H1 (cell line): ENCODE results near the gene HACD2. TPM values are rescaled to one million over a fixed set of nuclear protein-coding genes. Genes with fewer than 3 reads are reported as not detected.

Experiments
- CTCF ChIA-PET: fragments of 300-600 bp; sonication (Branson Sonifier 250); formaldehyde crosslinking; loops from one replicate; lab custom pipeline; 2021; ENCODE audit not compliant: partially characterized antibody; lab: Charles Lee
- POLR2A ChIA-PET: fragments of 300-600 bp; sonication (Branson Sonifier 250); formaldehyde crosslinking; loops from one replicate; lab custom pipeline; 2021; ENCODE audit warnings: inconsistent platforms; ENCODE audit not compliant: partially characterized antibody; lab: Charles Lee
- DNase-seq, 2 experiments: peaks; one replicate each; pipeline versions ENCODE4 v3.0.0 to v3.0.0-alpha.2; 2010 to 2022; ENCODE audit warnings: low spot score in 2 of 2, low read depth in 1 of 2, mixed read lengths in 1 of 2
- FAIRE-seq: peaks from 2 replicates; lab custom pipeline; 2011; peaks lifted over from hg19 to GRCh38; lab: Jason Lieb, UNC
- H2AFZ ChIP-seq: 2 replicates; pipeline ENCODE4 v1.8.1; 2012; ENCODE audit warnings: low read length, inconsistent platforms
- H2AK5ac ChIP-seq: 2 replicates; pipeline ENCODE4 v1.6.1; 2013; ENCODE audit warnings: low read depth, low read length
- H2BK120ac ChIP-seq: replicated peaks from 2 replicates; pipeline ENCODE3; 2013; ENCODE audit warnings: low read depth, low read length, inconsistent platforms
- H2BK12ac ChIP-seq: 2 replicates; pipeline ENCODE4 v1.6.1; 2013; ENCODE audit warnings: low read depth, low read length
- H2BK15ac ChIP-seq: 2 replicates; pipeline ENCODE4 v1.6.1; 2013; ENCODE audit warnings: low read length
- H2BK20ac ChIP-seq: 2 replicates; pipeline ENCODE4 v1.6.1; 2013; ENCODE audit warnings: low read length
- H2BK5ac ChIP-seq: 2 replicates; pipeline ENCODE4 v1.6.1; 2013; ENCODE audit warnings: low read depth, low read length
- H3K14ac ChIP-seq: 2 replicates; pipeline ENCODE4 v1.6.1; 2013; ENCODE audit warnings: inconsistent platforms; ENCODE audit not compliant: insufficient read length
- H3K18ac ChIP-seq: 2 replicates; pipeline ENCODE4 v1.6.1; 2013; ENCODE audit warnings: low read length; ENCODE audit errors: extremely low read depth
- H3K23ac ChIP-seq: 2 replicates; pipeline ENCODE4 v1.6.1; 2013; ENCODE audit warnings: inconsistent platforms; ENCODE audit not compliant: insufficient read length
- H3K23me2 ChIP-seq: 2 replicates; pipeline ENCODE4 v1.6.1; 2013; ENCODE audit warnings: low read depth, low read length
- H3K27ac ChIP-seq: 2 replicates; pipeline ENCODE4 v1.6.1; 2011; ENCODE audit warnings: low read depth, low read length, inconsistent platforms
- H3K27me3 ChIP-seq, 4 experiments: replicated peaks in 1 of 4; 1 replicate in 1 of 4; 2 replicates in 3 of 4; pipeline versions ENCODE4 v1.6.1 to v1.8.1; 2011 to 2013; ENCODE audit warnings: low read length in 3 of 4, mild to moderate bottlenecking in 3 of 4, inconsistent platforms in 2 of 4, mixed read lengths in 2 of 4, moderate library complexity in 1 of 4; ENCODE audit not compliant: control insufficient read depth in 3 of 4, insufficient read depth in 3 of 4; ENCODE audit errors: extremely low read depth in 1 of 4
- H3K36me3 ChIP-seq, 4 experiments: 2 replicates each; pipeline versions ENCODE4 v1.6.1 to v1.8.1; 2011 to 2013; ENCODE audit warnings: mild to moderate bottlenecking in 4 of 4, low read length in 3 of 4, moderate library complexity in 2 of 4, control low read depth in 1 of 4, inconsistent platforms in 1 of 4; ENCODE audit not compliant: insufficient read depth in 4 of 4, control insufficient read depth in 2 of 4
- H3K4ac ChIP-seq: replicated peaks from 2 replicates; pipeline ENCODE3; 2013; ENCODE audit warnings: low read length, low read depth, mixed read lengths, inconsistent platforms; ENCODE audit not compliant: insufficient read length
- H3K4me1 ChIP-seq, 4 experiments: replicated peaks in 1 of 4; 1 replicate in 1 of 4; 2 replicates in 3 of 4; pipeline versions ENCODE4 v1.6.1 to v1.8.1; 2011 to 2013; ENCODE audit warnings: low read length in 3 of 4, inconsistent platforms in 2 of 4, mixed read lengths in 1 of 4; ENCODE audit not compliant: insufficient read depth in 4 of 4, control insufficient read depth in 3 of 4
- H3K4me2 ChIP-seq, 2 experiments: 2 replicates each; pipeline versions ENCODE4 v1.6.1 to v1.8.1; 2011 to 2013; ENCODE audit warnings: low read depth in 2 of 2, low read length in 2 of 2, control low read depth in 1 of 2, inconsistent platforms in 1 of 2, mild to moderate bottlenecking in 1 of 2; ENCODE audit not compliant: insufficient read depth in 1 of 2
- H3K4me3 ChIP-seq, 4 experiments: fragments of 200-600, 300-600 bp in 1 of 4; sonication (generic), shearing (Covaris generic), sonication (Bioruptor Twin) in 1 of 4; 2 replicates each; pipeline versions ENCODE4 v1.5.1 to v1.8.1; 2011 to 2016; ENCODE audit warnings: low read length in 4 of 4, low read depth in 3 of 4, control low read depth in 2 of 4, inconsistent platforms in 2 of 4, mild to moderate bottlenecking in 2 of 4, mixed read lengths in 1 of 4, moderate library complexity in 1 of 4; ENCODE audit not compliant: insufficient read depth in 2 of 4; ENCODE audit errors: extremely low read depth in 1 of 4
- H3K56ac ChIP-seq: replicated peaks from 2 replicates; pipeline ENCODE3; 2013; ENCODE audit warnings: low read depth, mild to moderate bottlenecking, mixed read lengths, low read length, inconsistent platforms; ENCODE audit not compliant: insufficient read length
- H3K79me1 ChIP-seq: 2 replicates; pipeline ENCODE4 v1.6.1; 2013; ENCODE audit warnings: low read depth, low read length, control low read depth
- H3K79me2 ChIP-seq, 2 experiments: 2 replicates each; pipeline versions ENCODE4 v1.6.1 to v1.8.1; 2012 to 2013; ENCODE audit warnings: low read length in 2 of 2, mild to moderate bottlenecking in 2 of 2, inconsistent platforms in 1 of 2; ENCODE audit not compliant: insufficient read depth in 2 of 2, control insufficient read depth in 1 of 2
- H3K9ac ChIP-seq, 4 experiments: replicated peaks in 1 of 4; 1 replicate in 1 of 4; 2 replicates in 3 of 4; pipeline versions ENCODE4 v1.6.1 to v1.8.1; 2011 to 2013; ENCODE audit warnings: low read depth in 3 of 4, low read length in 3 of 4, control low read depth in 2 of 4, mild to moderate bottlenecking in 2 of 4, moderate library complexity in 2 of 4, inconsistent platforms in 1 of 4; ENCODE audit errors: extremely low read depth in 1 of 4
- H3K9me3 ChIP-seq, 2 experiments: 2 replicates each; pipeline versions ENCODE4 v1.6.1 to v1.8.1; 2012 to 2013; ENCODE audit warnings: mild to moderate bottlenecking in 2 of 2, moderate library complexity in 2 of 2, control low read depth in 1 of 2, inconsistent platforms in 1 of 2, low read depth in 1 of 2, low read length in 1 of 2, mixed read lengths in 1 of 2; ENCODE audit not compliant: insufficient read depth in 2 of 2
- H4K20me1 ChIP-seq, 2 experiments: replicated peaks in 1 of 2; 2 replicates each; pipeline versions ENCODE3 to v1.8.1; 2011 to 2013; ENCODE audit warnings: inconsistent platforms in 2 of 2, low read length in 2 of 2, mild to moderate bottlenecking in 1 of 2; ENCODE audit not compliant: insufficient read depth in 2 of 2, control insufficient read depth in 1 of 2
- H4K5ac ChIP-seq: 2 replicates; pipeline ENCODE4 v1.6.1; 2013; ENCODE audit warnings: low read length, low read depth, mixed read lengths, inconsistent platforms; ENCODE audit not compliant: insufficient read length
- H4K8ac ChIP-seq: 2 replicates; pipeline ENCODE4 v1.8.0; 2013; ENCODE audit warnings: mild to moderate bottlenecking, moderate library complexity, low read length, inconsistent platforms; ENCODE audit not compliant: insufficient read depth; ENCODE audit errors: extremely low read depth
- H4K91ac ChIP-seq: replicated peaks from 2 replicates; pipeline ENCODE3; 2013; ENCODE audit warnings: low read length, mixed read lengths, inconsistent platforms; ENCODE audit not compliant: insufficient read length
- CTCF ChIP-seq, 3 experiments: IDR thresholded peaks; 1 replicate in 2 of 3; 2 replicates in 1 of 3; pipeline versions ENCODE4 v1.5.1 to v1.6.1; 2011; ENCODE audit warnings: low read length in 3 of 3, mild to moderate bottlenecking in 3 of 3, inconsistent platforms in 2 of 3, low read depth in 1 of 3, moderate library complexity in 1 of 3; ENCODE audit not compliant: insufficient read depth in 1 of 3; ENCODE audit errors: control extremely low read depth in 1 of 3
- RBBP5 ChIP-seq: IDR thresholded peaks from 2 replicates; pipeline ENCODE4 v1.7.1; 2012; ENCODE audit warnings: low read depth, mild to moderate bottlenecking, inconsistent platforms, low read length, moderate library complexity, borderline replicate concordance
- WGBS, 2 experiments: shearing (Covaris generic) in 1 of 2; methylation state at CpG; one replicate each; pipeline versions ENCODE4 v1.1.6 to v1.1.7; 2013 to 2015; ENCODE audit warnings: low lambda C conversion rate in 2 of 2, mixed read lengths in 2 of 2, inconsistent platforms in 1 of 2, low coverage in 1 of 2, missing lambda C conversion rate in 1 of 2; ENCODE audit not compliant: insufficient replicate concordance in 2 of 2, insufficient coverage in 1 of 2, insufficient read length in 1 of 2; ENCODE audit errors: extremely low coverage in 1 of 2, missing lambda C conversion rate in 1 of 2; 5-methylcytosine and 5-hydroxymethylcytosine counted together
- polyA plus RNA-seq, 7 experiments: library from polyadenylated mRNA; depleted of rRNA in 3 of 7; stranded (reverse) in 5 of 7; unstranded in 2 of 7; fragments of >200 nt in 5 of 7; fragments of 200-250 nt in 2 of 7; gene quantifications; 1 replicate in 5 of 7; 2 replicates in 1 of 7; 4 replicates in 1 of 7; pipeline versions ENCODE4 v1.2.1 to v1.2.3, GENCODE V29; 2011 to 2013; ENCODE audit warnings: missing spikeins in 2 of 7, mixed read lengths in 2 of 7
- total RNA-seq: library from RNA; stranded (reverse); fragmentation: NEBNext Ultra II Directional; extraction: Animal tissue kit (Norgen Biotek cat#: 25700); gene quantifications from 2 replicates; pipeline ENCODE4 v1.2.1, GENCODE V29; 2021
- TF ChIP-seq, protein P1 (sequence below): IDR thresholded peaks from 2 replicates; pipeline ENCODE4 v1.6.1; 2012; ENCODE audit warnings: inconsistent platforms

The HACD2 gene
- total and polyA plus RNA-seq, 2 of the 8 experiments (the other 6 are each of a cell fraction or from before 2014, with no cell fraction given): 24.9 to 31.2 TPM

DNA sequence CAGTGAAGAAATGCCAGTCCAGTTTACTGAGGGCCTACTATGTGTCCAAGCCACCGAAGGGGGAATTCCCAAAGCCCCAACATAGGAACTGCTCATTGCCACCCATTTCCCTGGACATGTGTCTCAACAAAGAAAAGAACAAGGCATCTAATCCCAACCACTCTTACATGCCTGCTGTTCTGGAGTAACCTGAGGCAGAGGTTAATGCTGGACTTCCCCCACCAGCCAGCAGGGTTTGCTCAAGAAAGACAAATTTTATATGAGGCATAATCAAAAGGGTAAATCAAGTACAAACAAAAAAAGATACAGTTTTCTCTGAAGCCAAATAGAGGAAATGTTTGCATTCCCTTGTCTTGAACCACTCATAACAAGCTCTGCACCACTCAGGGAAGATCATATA lies 140.1 kb downstream of the HACD2 start:
- H3K23me2 ChIP-seq: peaks cover 8% of the 10 kb centered on the region; the same call in 1 of the 2 replicates
- H3K4ac ChIP-seq: no peak overlapping the region
- H3K27ac ChIP-seq: no peak overlapping the region
- no peaks in the 10 kb centered on the region for H3K79me2 ChIP-seq
- no peak overlapping the region for H3K18ac ChIP-seq
- 81% methylated on average over 1 of the region's 1 CpG; no CpG with 5 or more reads in 1 of the 2 experiments for WGBS, 2 experiments
- H4K5ac ChIP-seq: no peak overlapping the region
- H3K9me3 ChIP-seq: no peaks in the 10 kb centered on the region
- H3K79me1 ChIP-seq: no peaks in the 10 kb centered on the region
- no peak overlapping the region for H3K4me3 ChIP-seq
- no peak overlapping the region for H2BK5ac ChIP-seq
- peaks cover 0 to 2% (median 0%) of the 10 kb centered on the region in 4 experiments; a peak in 1 of 8 replicates for H3K36me3 ChIP-seq
- H2BK20ac ChIP-seq: no peak overlapping the region
- no peak overlapping the region for H2BK15ac ChIP-seq
- H3K14ac ChIP-seq: no peak overlapping the region
- peaks cover 11 to 26% (median 21%) of the 10 kb centered on the region in 4 experiments for H3K27me3 ChIP-seq
- no peak overlapping the region for H2AFZ ChIP-seq
- TF ChIP-seq, protein P1, sequence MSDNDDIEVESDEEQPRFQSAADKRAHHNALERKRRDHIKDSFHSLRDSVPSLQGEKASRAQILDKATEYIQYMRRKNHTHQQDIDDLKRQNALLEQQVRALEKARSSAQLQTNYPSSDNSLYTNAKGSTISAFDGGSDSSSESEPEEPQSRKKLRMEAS: no peak
- TF ChIP-seq RBBP5 (no peak), CTCF (IDR thresholded peaks at IDR 0.05; ENCODE audit: control extremely low read depth in 1 of 3, insufficient read depth in 1 of 3, low read depth in 1 of 3, low read length in 3 of 3) (peak in 1 of 3 experiments; percentile 17; a peak in 1 of 4 replicates)
- TF ChIP-seq, all 59 proteins: peak for 1
- Histone ChIP-seq H3K9ac (no peak overlapping the region), H2AK5ac (no peak overlapping the region), H4K8ac (no peak overlapping the region), H2BK120ac (no peak overlapping the region), H4K91ac (no peak overlapping the region), H3K4me1 (peaks cover 0 to 9% (median 3%) of the 10 kb centered on the region in 4 experiments; a peak in 5 of 7 replicates), H3K4me2 (no peak overlapping the region), H2BK12ac (no peak overlapping the region), H4K20me1 (peaks cover 2 to 5% of the 10 kb centered on the region in 2 experiments), H3K56ac (no peak overlapping the region), H3K23ac (no peak overlapping the region)
- peak; percentile 39 for FAIRE-seq
- CTCF ChIA-PET: interaction anchor here (0.7 to 5.0 kb wide), 16 partner anchors 9 to 210 kb away, joined by 3 to 34 read pairs (median 4); no protein-coding TSS in a partner anchor
- POLR2A ChIA-PET: interaction anchor here (0.6 kb wide), 1 partner anchor 1925 kb away, joined by 3 read pairs; no protein-coding TSS in a partner anchor
- DNase-seq: no peak
